Measurements from ENCODE around the gene CENPP.

CENPP gene

DNA sequence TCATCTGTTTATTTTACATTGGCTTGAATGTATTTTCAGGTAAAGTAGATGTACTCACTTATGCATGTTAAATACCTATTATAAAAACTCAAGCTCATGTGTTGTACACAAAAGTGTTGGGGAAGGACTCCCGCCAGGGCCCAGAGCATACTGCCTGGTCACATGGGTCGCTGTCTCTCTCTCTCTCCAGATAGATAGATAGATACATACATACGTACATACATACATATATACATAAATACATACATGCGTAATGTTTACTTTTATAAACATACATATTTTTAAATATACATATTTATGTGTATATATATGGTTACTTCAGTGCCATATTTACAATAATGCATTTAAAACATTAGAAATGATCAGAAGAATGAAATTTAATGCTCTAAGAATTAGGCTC, 131.8 kb downstream of the CENPP start:
- Histone ChIP-seq H3K79me2 (ENCODE audit: insufficient read depth, low read length) (no peaks in the 10 kb centered on the region), H3K4me2 (ENCODE audit: low read depth, low read length, poor library complexity, severe bottlenecking) (no peak overlapping the region), H4K20me1 (ENCODE audit: low read depth, low read length) (no peaks in the 10 kb centered on the region), H2AFZ (ENCODE audit: low read depth, low read length, severe bottlenecking) (no peak overlapping the region), H3K27me3 (ENCODE audit: low read length) (no peaks in the 10 kb centered on the region), H3K4me3 (ENCODE audit: insufficient read depth, low read length, poor library complexity, severe bottlenecking) (no peak overlapping the region), H3K9ac (ENCODE audit: low read length) (no peak overlapping the region), H3F3A (ENCODE audit: insufficient read depth) (no peaks in the 10 kb centered on the region), H3K36me3 (ENCODE audit: low read length) (no peaks in the 10 kb centered on the region), H3K27ac (ENCODE audit: low read depth, low read length) (no peak overlapping the region), H3K9me2 (replicated peaks; ENCODE audit: insufficient read depth, low read length) (no peaks in the 10 kb centered on the region), H3K9me3 (ENCODE audit: insufficient read depth, low read length) (no peaks in the 10 kb centered on the region)
- TF ChIP-seq CTCF (IDR thresholded peaks at IDR 0.05; ENCODE audit: insufficient read depth, low read length, poor library complexity, severe bottlenecking): no peak
- TF ChIP-seq EZH2phosphoT487 (conservative IDR thresholded peaks at IDR 0.05; ENCODE audit: low read length): no peak

DNA sequence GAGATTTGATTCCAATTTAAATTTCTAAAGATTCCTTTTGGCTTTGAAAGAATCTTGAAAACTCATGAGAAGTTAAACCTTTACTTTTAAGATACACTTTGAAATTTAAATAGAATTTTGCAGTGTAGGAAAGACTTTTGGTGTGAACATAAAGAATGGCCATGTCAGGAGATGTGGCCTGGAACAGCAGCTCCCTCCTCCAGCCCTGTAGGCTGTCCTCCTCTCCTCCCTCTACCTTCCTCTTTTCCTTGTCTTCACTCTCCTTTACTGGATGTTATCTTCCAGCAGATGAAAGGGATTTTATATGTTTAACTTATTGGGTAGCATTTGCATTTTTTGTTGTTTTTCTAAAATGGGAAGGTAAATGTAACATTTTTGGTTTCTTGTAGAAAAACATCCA, 137.6 kb downstream of the CENPP start:
- no peaks in the 10 kb centered on the region for H3K9me2 ChIP-seq (replicated peaks; ENCODE audit: insufficient read depth, low read length)
- H3K27ac ChIP-seq (ENCODE audit: low read depth, low read length): no peak overlapping the region
- H3K4me2 ChIP-seq (ENCODE audit: low read depth, low read length, poor library complexity, severe bottlenecking): no peak overlapping the region
- no peak for TF ChIP-seq CTCF (IDR thresholded peaks at IDR 0.05; ENCODE audit: insufficient read depth, low read length, poor library complexity, severe bottlenecking)
- no peaks in the 10 kb centered on the region for H3K36me3 ChIP-seq (ENCODE audit: low read length)
- H2AFZ ChIP-seq (ENCODE audit: low read depth, low read length, severe bottlenecking): no peak overlapping the region
- 0 out of 2 replicates have a peak, but pooled peaks cover 3% of the 10 kb centered on the region for H4K20me1 ChIP-seq (ENCODE audit: low read depth, low read length)
- no peaks in the 10 kb centered on the region for H3K79me2 ChIP-seq (ENCODE audit: insufficient read depth, low read length)
- no peak overlapping the region for H3K4me3 ChIP-seq (ENCODE audit: insufficient read depth, low read length, poor library complexity, severe bottlenecking)
- no peaks in the 10 kb centered on the region for H3K9me3 ChIP-seq (ENCODE audit: insufficient read depth, low read length)
- no peaks in the 10 kb centered on the region for H3F3A ChIP-seq (ENCODE audit: insufficient read depth)
- H3K9ac ChIP-seq (ENCODE audit: low read length): no peak overlapping the region
- no peaks in the 10 kb centered on the region for H3K27me3 ChIP-seq (ENCODE audit: low read length)

DNA sequence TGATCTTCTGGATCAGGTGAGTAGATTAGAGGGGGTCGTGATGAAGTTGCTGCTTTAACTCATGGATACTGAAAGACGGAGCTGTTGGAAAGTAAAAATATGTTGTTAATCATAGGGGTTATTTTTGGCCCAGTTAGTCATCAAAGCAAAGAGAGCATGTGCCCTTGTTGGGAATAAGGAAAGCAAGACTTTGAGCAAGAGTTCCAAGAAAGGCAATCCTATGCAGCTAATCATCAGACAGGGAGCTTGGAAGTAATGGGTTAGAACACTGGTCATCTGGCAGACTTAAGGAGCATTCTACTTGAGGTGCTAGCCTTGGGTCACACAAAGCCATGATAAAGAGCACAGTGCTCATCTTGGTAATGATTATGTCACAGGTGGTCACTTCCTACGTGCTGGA, 138.2 kb downstream of the CENPP start:
- H3K4me3 ChIP-seq (ENCODE audit: insufficient read depth, low read length, poor library complexity, severe bottlenecking): no peak overlapping the region
- H2AFZ ChIP-seq (ENCODE audit: low read depth, low read length, severe bottlenecking): no peak overlapping the region
- H3F3A ChIP-seq (ENCODE audit: insufficient read depth): no peaks in the 10 kb centered on the region
- H3K27ac ChIP-seq (ENCODE audit: low read depth, low read length): no peak overlapping the region
- no peaks in the 10 kb centered on the region for H3K79me2 ChIP-seq (ENCODE audit: insufficient read depth, low read length)
- H3K9me3 ChIP-seq (ENCODE audit: insufficient read depth, low read length): no peaks in the 10 kb centered on the region
- no peaks in the 10 kb centered on the region for H3K36me3 ChIP-seq (ENCODE audit: low read length)
- H3K9me2 ChIP-seq (replicated peaks; ENCODE audit: insufficient read depth, low read length): no peaks in the 10 kb centered on the region
- H4K20me1 ChIP-seq (ENCODE audit: low read depth, low read length): 0 out of 2 replicates have a peak, but pooled peaks cover 3% of the 10 kb centered on the region
- H3K27me3 ChIP-seq (ENCODE audit: low read length): no peaks in the 10 kb centered on the region
- no peak overlapping the region for H3K9ac ChIP-seq (ENCODE audit: low read length)
- H3K4me2 ChIP-seq (ENCODE audit: low read depth, low read length, poor library complexity, severe bottlenecking): no peak overlapping the region
- TF ChIP-seq EZH2phosphoT487 (conservative IDR thresholded peaks at IDR 0.05; ENCODE audit: low read length) (no peak), CTCF (IDR thresholded peaks at IDR 0.05; ENCODE audit: insufficient read depth, low read length, poor library complexity, severe bottlenecking) (no peak)
